Mammary epithelial cell (primary cell): ENCODE data around the gene CASP12.

Experiments used
- CTCF ChIP-seq, 2 donors: IDR thresholded peaks in 1 of 2; conservative IDR thresholded peaks in 1 of 2; 2 replicates each; pipeline ENCODE4 v1.5.1; 2011 to 2012; ENCODE audit warnings: inconsistent platforms in 2 of 2, low read length in 2 of 2, mild to moderate bottlenecking in 2 of 2, control low read depth in 1 of 2, low read depth in 1 of 2; ENCODE audit not compliant: insufficient read depth in 1 of 2; ENCODE audit errors: extremely low read depth in 1 of 2
- EZH2 ChIP-seq: IDR thresholded peaks from 2 replicates; pipeline ENCODE4 v1.6.1; 2012; ENCODE audit warnings: low read length, inconsistent platforms, borderline replicate concordance

DNA sequence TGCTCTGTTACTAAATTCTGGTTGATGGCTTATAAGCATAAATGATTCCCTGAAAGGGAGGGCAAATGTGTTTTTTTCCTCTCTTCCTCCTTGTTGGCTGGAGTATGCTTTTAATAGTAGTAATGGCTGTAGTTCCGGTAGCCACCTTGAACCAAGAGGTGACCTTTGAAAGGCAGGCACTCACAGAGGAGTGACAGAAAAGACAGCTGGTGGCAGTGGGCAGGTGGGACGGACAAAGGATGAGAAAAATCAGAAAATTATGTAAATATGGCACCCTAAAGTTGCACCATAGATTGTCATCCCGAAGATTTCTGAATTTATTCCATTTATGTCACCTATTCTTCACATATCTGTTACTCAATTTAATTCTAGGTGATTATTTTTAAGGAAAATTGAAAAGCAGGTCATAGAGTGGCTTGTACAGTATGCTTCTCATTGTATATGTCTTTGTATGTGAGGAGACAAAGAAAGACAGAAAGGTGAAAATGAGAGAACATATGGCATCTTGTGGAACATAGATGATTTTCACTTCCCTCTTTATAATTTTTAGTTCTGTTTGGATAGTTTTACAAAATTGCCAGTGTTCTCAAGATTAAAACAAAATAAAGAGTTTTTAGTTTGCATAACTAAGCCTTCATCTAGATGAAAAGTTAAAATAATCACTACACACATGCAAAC, 17.0 kb downstream of the CASP12 start:
- no peak for TF ChIP-seq CTCF (conservative IDR thresholded peaks at IDR 0.05 in 1 of 2, IDR thresholded peaks at IDR 0.05 in 1 of 2; ENCODE audit: extremely low read depth in 1 of 2, insufficient read depth in 1 of 2, low read depth in 1 of 2, low read length in 2 of 2)
- TF ChIP-seq EZH2, result no peak
